Iris pigment epithelial cell (primary cell): Measurements from ENCODE around the gene KCNJ8.
A peak's percentile ranks its signal among the peaks of the same experiment; 100 is the strongest.
"Not testable (repeated sequence)": the region's sequence is repeated elsewhere in the genome, so short reads cannot be mapped to it uniquely, and the experiment has no call there.

Source experiments
- DNase-seq: peaks from one replicate; pipeline ENCODE4 v3.0.0-alpha.2; 2011; ENCODE audit warnings: low read depth

KCNJ8 gene

DNA sequence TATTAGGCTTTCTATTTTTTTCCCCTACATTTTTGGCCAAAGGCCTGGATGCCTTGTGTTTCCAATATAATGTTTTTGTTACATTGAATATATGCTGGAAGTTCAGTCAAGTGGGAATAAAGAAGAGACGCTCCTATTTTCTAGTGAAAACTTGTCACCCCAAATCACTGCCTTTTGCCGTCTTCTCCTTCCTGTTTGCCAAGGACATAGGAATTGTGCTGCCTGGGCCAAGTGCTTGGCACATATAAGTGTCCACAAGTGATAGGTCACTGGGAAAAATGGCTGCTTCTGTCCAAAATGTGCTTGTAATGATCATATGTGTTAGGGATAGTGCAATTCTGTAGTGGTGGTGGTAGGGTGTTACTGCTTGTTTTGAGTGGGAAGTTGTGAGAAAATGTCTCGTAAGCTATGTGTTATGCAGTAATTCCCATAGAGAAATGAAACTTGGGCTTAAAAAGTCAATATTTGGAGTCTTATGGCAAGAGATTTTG lies 11.6 kb upstream of the KCNJ8 start:
- DNase-seq: no peak

- not testable (repeated sequence) for DNase-seq
These were observed 8.2 kb upstream of the KCNJ8 start for GRCh38 chr12:21782723-21783122.

- no peak for DNase-seq
These were observed 6.3 kb upstream of the KCNJ8 start for GRCh38 chr12:21780786-21781185.

GRCh38 chr12:21776175-21776574 lies 1.7 kb upstream of the KCNJ8 start:
- no peak for DNase-seq

GRCh38 chr12:21775133-21775820 lies 771 bp upstream of the KCNJ8 start:
- DNase-seq: no peak

DNA sequence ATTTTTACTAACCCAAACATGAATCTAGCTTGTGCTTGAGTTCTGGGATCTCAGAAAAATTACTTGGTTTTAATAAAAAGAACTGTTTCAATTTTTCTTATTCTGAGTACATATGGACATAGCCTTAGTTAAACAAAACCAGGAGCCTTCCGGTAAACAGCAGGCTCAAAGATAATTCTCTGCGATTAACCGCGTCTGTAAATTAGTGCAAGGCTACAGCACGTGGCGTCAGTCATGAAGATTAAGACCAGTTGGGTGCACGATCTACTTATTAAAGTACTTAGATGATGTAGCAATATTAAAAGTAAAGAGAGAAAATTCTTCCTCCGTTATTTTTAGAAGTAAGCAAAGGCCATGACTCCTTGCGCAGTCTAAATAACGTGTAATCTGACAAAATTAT lies 700 bp downstream of the KCNJ8 start:
- DNase-seq: no peak

DNA sequence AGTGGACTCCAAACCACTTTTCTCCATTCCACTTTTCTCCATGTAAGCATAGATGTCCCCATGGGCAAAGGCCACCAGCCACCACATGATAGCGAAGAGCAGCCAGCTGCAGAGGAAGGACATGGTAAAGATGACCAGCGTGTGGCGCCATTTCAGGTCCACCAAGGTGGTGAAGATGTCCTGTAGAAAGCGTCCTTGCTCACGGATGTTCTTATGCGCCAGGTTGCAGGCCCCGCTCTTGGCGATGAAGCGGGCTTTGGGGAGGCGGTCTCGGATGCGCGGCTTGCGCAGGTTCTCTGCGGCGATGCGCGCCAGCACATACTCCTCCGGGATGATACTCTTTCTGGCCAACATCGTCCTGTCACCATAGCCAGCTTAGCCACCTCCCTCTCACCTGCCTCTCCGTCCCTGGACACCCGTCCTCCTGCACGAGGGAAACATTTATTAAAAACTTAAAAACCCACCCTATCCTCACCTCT lies 1.2 kb downstream of the KCNJ8 start:
- no peak for DNase-seq

DNA sequence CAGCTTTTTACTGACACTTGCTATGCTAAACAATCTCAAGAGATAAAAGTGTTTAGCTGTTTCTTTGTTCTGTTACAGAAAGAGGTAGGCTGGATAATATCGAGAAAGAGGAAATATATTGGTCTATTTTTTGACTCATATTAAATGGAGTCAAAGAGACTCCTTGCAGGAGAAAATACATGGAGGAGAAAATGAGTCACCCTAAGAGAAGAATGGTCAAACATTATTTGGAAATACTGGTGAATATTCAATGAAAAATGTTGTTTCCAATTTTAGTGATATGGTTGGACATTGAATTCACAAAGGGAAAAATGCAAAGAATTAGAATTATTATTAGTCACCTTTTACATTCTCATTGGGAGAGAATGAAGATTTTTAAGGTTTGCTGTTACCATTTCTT lies 3.2 kb downstream of the KCNJ8 start:
- DNase-seq: peak; percentile 28

DNA sequence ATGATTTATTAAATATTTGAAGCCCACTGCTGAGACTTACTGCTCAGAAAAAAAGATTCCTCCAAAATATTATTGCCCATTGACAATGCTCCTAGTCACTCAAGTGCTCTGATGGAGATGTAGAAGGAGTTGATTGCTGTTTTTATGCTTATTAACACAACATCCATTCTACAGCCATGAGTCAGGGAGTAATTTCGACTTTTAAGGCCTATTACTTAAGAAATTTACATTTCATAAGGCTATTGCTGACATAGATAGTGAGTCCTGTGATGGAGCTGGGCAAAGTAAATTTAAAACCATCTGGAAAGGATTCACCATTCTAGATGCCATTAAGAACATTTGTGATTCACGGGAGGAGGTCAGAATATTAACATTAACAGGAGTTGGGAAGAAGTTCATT lies 5.2 kb downstream of the KCNJ8 start:
- DNase-seq: no peak

DNA sequence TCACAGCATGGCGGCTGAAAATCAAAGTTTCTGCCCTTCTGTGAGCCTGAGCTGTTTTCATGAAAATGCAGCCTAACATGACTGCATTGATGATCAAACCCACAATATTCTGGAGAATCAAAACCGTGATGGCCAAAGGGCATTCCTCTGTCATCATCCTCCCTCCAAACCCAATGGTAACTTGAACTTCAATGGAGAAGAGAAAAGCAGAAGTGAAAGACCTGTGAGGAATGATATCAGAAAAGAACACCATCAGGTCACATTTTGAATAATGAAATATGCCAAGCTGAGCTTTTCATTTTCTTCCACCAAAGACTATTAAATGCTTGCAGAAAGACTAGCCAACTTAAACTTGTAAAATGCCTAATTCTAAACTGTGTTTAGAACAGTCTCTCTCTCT lies 8.1 kb downstream of the KCNJ8 start:
- no peak for DNase-seq

- no peak for DNase-seq
These were observed 9.6 kb downstream of the KCNJ8 start for GRCh38 chr12:21764950-21765349.

GRCh38 chr12:21764065-21764464 lies 10.4 kb downstream of the KCNJ8 start:
- no peak for DNase-seq

- no peak for DNase-seq
These were observed 11.0 kb downstream of the KCNJ8 start for GRCh38 chr12:21763531-21763930.

DNA sequence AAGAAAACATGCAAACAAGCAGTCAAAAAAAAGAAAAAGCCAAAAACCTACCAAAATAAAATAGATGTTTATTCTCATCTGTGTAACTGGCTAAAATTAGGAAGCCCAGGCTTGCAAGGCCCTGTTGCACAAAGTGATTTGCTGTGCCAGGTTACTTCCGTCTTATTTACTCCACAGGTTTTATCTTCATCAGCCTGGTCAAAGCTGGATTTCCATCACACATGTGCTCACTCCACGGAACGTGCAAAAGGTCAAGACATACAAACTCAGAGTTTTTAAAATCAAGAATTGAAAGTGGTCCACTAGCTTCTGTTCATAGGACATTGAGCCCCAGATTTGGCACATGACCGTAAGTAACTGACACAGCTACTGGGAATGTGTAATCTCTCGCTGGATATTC lies 14.8 kb downstream of the KCNJ8 start:
- DNase-seq: no peak

GRCh38 chr12:21757735-21758134 lies 16.8 kb downstream of the KCNJ8 start:
- DNase-seq: no peak

DNA sequence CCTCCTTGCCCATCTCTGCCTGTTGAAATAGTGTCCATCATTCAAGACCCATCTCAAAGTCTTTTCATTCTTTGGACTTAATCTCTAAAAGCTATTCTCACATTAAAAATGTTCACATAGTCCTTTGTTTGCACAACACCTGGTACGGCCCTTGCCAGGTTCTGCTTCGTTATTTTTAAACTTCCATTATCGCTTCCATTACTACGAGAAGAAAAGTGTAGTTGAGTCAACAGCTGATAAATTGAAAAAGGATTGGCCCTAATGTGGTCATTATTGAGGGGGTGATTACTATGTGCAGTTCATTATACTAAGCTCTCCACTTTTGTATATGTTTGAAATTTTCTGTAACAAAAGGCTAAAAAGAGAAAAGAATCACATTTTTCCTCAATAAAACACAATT lies 17.8 kb downstream of the KCNJ8 start:
- no peak for DNase-seq

- peak; percentile 42 for DNase-seq
These were observed 23.0 kb downstream of the KCNJ8 start for GRCh38 chr12:21751517-21751916.

DNA sequence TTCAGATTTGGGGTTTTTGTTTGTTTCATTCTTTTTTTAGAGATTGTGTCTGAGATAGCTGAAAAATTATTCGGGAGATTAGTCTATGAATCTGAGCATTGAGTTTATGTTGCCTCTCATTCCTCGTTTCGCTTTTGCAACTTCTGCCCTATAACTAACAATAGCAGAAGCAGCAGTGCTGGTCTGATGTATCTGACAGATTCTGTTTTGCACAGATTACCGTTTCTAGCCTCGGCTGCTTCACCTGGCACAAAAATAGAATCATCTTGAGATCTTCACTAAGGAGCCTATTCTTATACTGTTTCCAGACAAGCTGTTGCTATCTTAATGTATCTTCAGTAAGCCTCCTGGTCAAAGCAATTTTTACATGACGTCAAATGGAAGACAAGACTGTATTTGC lies 29.2 kb downstream of the KCNJ8 start:
- no peak for DNase-seq

DNA sequence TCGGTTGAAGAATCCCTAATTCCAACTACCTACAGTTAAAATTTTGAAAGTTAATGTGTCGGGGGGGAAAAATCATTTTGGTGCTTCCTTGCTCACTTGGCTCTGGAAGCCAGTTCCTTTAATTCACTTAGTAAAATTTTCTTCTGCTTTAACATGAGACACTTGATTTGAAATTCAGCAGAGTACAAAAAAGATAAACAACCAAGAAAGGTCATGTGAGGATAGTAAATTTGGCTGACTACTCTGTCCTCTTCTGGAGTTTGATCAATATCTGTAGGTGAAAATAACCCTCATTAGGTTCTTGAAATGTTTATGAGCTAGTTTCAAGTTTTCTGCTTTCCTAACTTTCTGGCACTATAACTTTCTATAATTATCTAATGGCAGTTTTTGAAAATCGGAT lies 43.4 kb downstream of the KCNJ8 start:
- DNase-seq: no peak

DNA sequence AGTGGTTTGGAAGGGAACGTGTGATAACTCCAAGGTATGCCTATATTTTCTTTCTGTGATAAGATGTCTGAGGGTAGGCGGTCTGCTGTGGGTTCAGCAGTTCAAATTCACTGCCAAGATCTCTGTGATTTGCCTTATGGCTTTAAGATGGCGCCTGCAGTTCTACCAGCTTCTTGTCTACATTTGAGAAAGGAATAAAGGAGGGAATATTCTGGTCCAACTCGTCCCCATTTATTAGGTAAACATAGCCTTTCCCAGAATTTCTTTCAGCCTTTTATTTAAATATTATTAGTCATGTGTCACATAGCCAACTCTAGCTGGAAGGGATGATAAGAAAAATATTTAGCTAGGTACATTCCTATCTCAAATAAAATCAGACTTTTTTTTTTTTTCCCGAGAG lies 48.8 kb downstream of the KCNJ8 start:
- DNase-seq: no peak

DNA sequence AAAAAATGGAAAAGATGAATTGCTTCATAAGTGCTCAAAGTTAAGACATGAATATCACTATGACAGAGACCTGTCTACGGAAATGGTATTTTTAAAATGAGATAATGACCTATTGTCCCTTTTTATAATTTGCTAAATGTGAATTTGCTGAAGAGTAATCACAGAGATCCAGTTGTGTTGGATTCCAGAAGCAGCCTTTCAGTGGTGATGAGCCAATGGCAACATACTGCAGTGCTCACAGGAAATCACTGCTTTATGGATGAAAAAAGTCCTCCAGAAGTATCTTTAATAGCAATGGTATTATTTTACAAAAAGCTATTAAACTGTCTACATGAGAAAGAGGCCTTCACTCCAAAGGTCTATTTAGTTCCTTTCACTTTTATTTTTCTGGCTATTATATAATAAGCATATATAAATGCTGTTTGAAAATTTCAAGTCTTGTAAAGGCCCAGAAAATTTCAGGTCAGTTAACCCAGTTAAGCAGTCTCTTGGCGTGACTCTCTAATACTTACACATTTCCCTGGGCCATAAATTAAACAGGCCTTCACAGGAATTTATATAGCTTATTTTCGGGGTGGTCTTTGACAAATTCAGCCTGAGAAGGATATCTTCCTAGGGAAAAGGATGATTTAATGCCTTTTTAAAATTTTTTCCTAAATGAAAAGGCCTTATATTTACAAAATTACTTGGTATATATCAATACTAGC lies 55.4 kb downstream of the KCNJ8 start:
- DNase-seq: no peak

- no peak for DNase-seq
These were observed 56.1 kb downstream of the KCNJ8 start for GRCh38 chr12:21718403-21718802.

- DNase-seq: no peak
These were observed 56.7 kb downstream of the KCNJ8 start for GRCh38 chr12:21717767-21718166.

GRCh38 chr12:21715386-21715785 lies 59.1 kb downstream of the KCNJ8 start:
- DNase-seq: no peak
